ENCODE results near the gene FRMD4A.
"Not testable (repeated sequence)": the region's sequence is repeated elsewhere in the genome, so short reads cannot be mapped to it uniquely, and the experiment has no call there.

FRMD4A gene

GRCh38 chr10:13865758-13866491 lies 464.8 kb downstream of the FRMD4A start:
- no peak for DNase-seq (ENCODE audit: low read depth, low spot score)
- H3K4me3 ChIP-seq (ENCODE audit: low read length): no peak overlapping the region

GRCh38 chr10:13865220-13865619 lies 465.5 kb downstream of the FRMD4A start:
- DNase-seq (ENCODE audit: low read depth, low spot score); H3K4me3 ChIP-seq (ENCODE audit: low read length): not testable (repeated sequence)

- H3K4me3 ChIP-seq (ENCODE audit: low read length): no peak overlapping the region
- DNase-seq (ENCODE audit: low read depth, low spot score): no peak
Observed at GRCh38 chr10:13862546-13863233, 468.0 kb downstream of the FRMD4A start.

- DNase-seq (ENCODE audit: low read depth, low spot score): no peak
- H3K4me3 ChIP-seq (ENCODE audit: low read length): no peak overlapping the region
Observed at GRCh38 chr10:13860886-13861285, 469.8 kb downstream of the FRMD4A start.

- DNase-seq (ENCODE audit: low read depth, low spot score): no peak
- no peak overlapping the region for H3K4me3 ChIP-seq (ENCODE audit: low read length)
Observed at GRCh38 chr10:13859979-13860654, 470.6 kb downstream of the FRMD4A start.

GRCh38 chr10:13858709-13859108 lies 472.0 kb downstream of the FRMD4A start:
- DNase-seq (ENCODE audit: low read depth, low spot score): no peak
- H3K4me3 ChIP-seq (ENCODE audit: low read length): no peak overlapping the region

GRCh38 chr10:13857451-13857850 lies 473.3 kb downstream of the FRMD4A start:
- no peak overlapping the region for H3K4me3 ChIP-seq (ENCODE audit: low read length)
- DNase-seq (ENCODE audit: low read depth, low spot score): no peak

- no peak overlapping the region for H3K4me3 ChIP-seq (ENCODE audit: low read length)
- DNase-seq (ENCODE audit: low read depth, low spot score): no peak
Observed at GRCh38 chr10:13853854-13854253, 476.9 kb downstream of the FRMD4A start.

- H3K4me3 ChIP-seq (ENCODE audit: low read length): no peak overlapping the region
- no peak for DNase-seq (ENCODE audit: low read depth, low spot score)
Observed at GRCh38 chr10:13852872-13853271, 477.9 kb downstream of the FRMD4A start.

GRCh38 chr10:13851906-13852305 lies 478.8 kb downstream of the FRMD4A start:
- DNase-seq (ENCODE audit: low read depth, low spot score): no peak
- no peak overlapping the region for H3K4me3 ChIP-seq (ENCODE audit: low read length)

- no peak overlapping the region for H3K4me3 ChIP-seq (ENCODE audit: low read length)
- DNase-seq (ENCODE audit: low read depth, low spot score): no peak
Observed at GRCh38 chr10:13848520-13849445, 481.9 kb downstream of the FRMD4A start.

- DNase-seq (ENCODE audit: low read depth, low spot score): no peak
- H3K4me3 ChIP-seq (ENCODE audit: low read length): no peak overlapping the region
Observed at GRCh38 chr10:13847201-13847631, 483.5 kb downstream of the FRMD4A start.

GRCh38 chr10:13845897-13846296 lies 484.8 kb downstream of the FRMD4A start:
- no peak for DNase-seq (ENCODE audit: low read depth, low spot score)
- H3K4me3 ChIP-seq (ENCODE audit: low read length): no peak overlapping the region

GRCh38 chr10:13844651-13845050 lies 486.1 kb downstream of the FRMD4A start:
- no peak for DNase-seq (ENCODE audit: low read depth, low spot score)

GRCh38 chr10:13842117-13842516 lies 488.6 kb downstream of the FRMD4A start:
- no peak overlapping the region for H3K4me3 ChIP-seq (ENCODE audit: low read length)
- no peak for DNase-seq (ENCODE audit: low read depth, low spot score)

More at GRCh38 chr10:13844651-13845050, 486.1 kb downstream of the FRMD4A start:
- H3K4me3 ChIP-seq (ENCODE audit: low read length): no peak overlapping the region

GRCh38 chr10:13840036-13840435 lies 490.7 kb downstream of the FRMD4A start:
- H3K4me3 ChIP-seq (ENCODE audit: low read length): no peak overlapping the region
- DNase-seq (ENCODE audit: low read depth, low spot score): no peak

GRCh38 chr10:13839430-13839990 lies 491.2 kb downstream of the FRMD4A start:
- H3K4me3 ChIP-seq (ENCODE audit: low read length): no peak overlapping the region
- DNase-seq (ENCODE audit: low read depth, low spot score): no peak

GRCh38 chr10:13839030-13839429 lies 491.7 kb downstream of the FRMD4A start:
- no peak for DNase-seq (ENCODE audit: low read depth, low spot score)
- H3K4me3 ChIP-seq (ENCODE audit: low read length): no peak overlapping the region

- H3K4me3 ChIP-seq (ENCODE audit: low read length): no peak overlapping the region
- no peak for DNase-seq (ENCODE audit: low read depth, low spot score)
Observed at GRCh38 chr10:13837966-13838365, 492.8 kb downstream of the FRMD4A start.
